H1 (cell line): ENCODE data around the gene TLE3.

Experiments used
- CBX5 ChIP-seq: fragments of 300-800, 300-1000 bp; sonication (generic); IDR thresholded peaks from 2 replicates; pipeline ENCODE4 v1.7.1; 2016; ENCODE audit warnings: antibody characterized with exemption, low read length, low read depth
- CTCF ChIP-seq, 3 experiments: IDR thresholded peaks; 1 replicate in 2 of 3; 2 replicates in 1 of 3; pipeline versions ENCODE4 v1.5.1 to v1.6.1; 2011; ENCODE audit warnings: low read length in 3 of 3, mild to moderate bottlenecking in 3 of 3, inconsistent platforms in 2 of 3, low read depth in 1 of 3, moderate library complexity in 1 of 3; ENCODE audit not compliant: insufficient read depth in 1 of 3; ENCODE audit errors: control extremely low read depth in 1 of 3
- HDAC2 ChIP-seq, 2 experiments: fragments of 300-600 bp in 1 of 2; sonication (generic) in 1 of 2; IDR thresholded peaks; 2 replicates each; pipeline ENCODE4 v1.6.1; 2011 to 2012; ENCODE audit warnings: low read depth in 2 of 2, low read length in 2 of 2, mild to moderate bottlenecking in 2 of 2, moderate library complexity in 2 of 2, borderline replicate concordance in 1 of 2, inconsistent platforms in 1 of 2
- JUN ChIP-seq: IDR thresholded peaks from 2 replicates; pipeline ENCODE4 v1.6.1; 2011; ENCODE audit warnings: low read depth, mild to moderate bottlenecking, improper control_type of control experiment, low read length
- PHF8 ChIP-seq: fragments of 200-600 bp; sonication (generic); conservative IDR thresholded peaks from 2 replicates; pipeline ENCODE4 v1.7.1; 2012; ENCODE audit warnings: low read depth, mild to moderate bottlenecking, inconsistent platforms, low read length, moderate library complexity
- POLR2A ChIP-seq, 2 experiments: IDR thresholded peaks; 1 replicate in 1 of 2; 2 replicates in 1 of 2; pipeline ENCODE4 v1.6.1; 2011; ENCODE audit warnings: low read depth in 2 of 2, low read length in 2 of 2, mild to moderate bottlenecking in 2 of 2; ENCODE audit errors: control extremely low read depth in 1 of 2

DNA sequence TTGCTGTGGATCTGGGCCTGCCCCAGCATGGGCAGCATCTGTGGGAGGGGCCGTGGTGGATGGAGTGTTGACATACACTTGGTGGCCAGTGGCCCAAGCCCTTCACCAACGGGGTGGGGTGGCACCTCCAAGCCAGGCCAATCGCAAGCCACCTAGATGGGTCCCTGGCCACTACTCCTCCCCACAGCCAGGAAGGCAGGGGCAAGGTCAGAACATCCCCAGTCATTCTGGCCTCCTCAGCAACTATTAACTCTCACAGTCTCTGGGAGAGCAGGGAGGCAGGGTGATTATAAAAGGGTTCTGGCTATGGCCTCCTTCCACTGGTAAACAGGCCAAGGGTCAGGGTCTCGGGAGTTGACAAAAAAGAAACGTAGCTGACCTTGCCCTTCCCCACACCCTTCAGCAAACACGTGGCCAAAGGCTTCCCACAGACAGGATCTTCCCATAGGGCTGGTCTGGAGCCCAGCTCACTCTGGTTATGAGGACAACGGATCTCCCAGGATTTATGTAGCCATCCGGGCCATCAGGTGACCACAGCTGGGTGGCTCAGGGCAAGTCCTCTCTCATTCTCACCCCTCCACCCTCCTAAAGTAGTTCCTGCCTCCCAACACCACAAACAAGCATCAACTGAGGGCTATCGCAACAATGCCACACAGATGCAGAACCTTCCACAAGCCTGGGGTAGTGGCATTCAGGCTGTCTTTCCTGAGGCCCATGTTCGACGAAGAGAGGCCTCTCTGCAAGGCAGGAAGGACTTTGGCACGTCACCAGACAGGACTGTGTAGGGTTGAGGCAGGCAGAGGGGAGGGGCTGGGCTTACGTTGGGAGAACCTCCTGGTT is 18.9 kb downstream of the TLE3 start:
- TF ChIP-seq CBX5 (no peak), HDAC2 (IDR thresholded peaks at IDR 0.05; ENCODE audit: borderline replicate concordance in 1 of 2, low read depth in 2 of 2, low read length in 2 of 2) (no peak), PHF8 (no peak), CTCF (IDR thresholded peaks at IDR 0.05; ENCODE audit: control extremely low read depth in 1 of 3, insufficient read depth in 1 of 3, low read depth in 1 of 3, low read length in 3 of 3) (no peak), JUN (no peak), POLR2A (IDR thresholded peaks at IDR 0.05; ENCODE audit: control extremely low read depth in 1 of 2, low read depth in 2 of 2, low read length in 2 of 2) (no peak; a peak in 1 of 3 replicates)
